Measurements from ENCODE around the gene MTMR4.

Gene MTMR4

DNA sequence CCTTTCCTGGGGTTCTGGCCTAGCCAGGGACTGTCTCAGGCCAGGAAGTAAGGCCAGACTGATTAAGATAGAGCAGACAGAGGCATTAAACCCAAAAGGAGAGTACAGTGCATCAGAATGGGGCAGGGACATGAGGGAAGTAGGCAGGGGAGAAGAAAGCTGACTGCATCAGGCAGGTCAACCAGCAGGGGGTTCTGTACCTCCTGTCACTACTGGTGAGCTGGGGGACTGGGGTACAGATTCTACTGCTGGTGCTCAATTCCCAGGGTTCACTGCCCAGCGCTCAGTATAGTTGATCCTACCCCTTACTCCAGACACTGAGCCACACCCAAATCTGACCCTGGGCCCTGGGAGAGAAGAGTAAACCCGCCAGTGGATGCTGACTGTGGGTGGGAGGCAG is 12.9 kb upstream of the MTMR4 start:
- TF ChIP-seq, protein P1, sequence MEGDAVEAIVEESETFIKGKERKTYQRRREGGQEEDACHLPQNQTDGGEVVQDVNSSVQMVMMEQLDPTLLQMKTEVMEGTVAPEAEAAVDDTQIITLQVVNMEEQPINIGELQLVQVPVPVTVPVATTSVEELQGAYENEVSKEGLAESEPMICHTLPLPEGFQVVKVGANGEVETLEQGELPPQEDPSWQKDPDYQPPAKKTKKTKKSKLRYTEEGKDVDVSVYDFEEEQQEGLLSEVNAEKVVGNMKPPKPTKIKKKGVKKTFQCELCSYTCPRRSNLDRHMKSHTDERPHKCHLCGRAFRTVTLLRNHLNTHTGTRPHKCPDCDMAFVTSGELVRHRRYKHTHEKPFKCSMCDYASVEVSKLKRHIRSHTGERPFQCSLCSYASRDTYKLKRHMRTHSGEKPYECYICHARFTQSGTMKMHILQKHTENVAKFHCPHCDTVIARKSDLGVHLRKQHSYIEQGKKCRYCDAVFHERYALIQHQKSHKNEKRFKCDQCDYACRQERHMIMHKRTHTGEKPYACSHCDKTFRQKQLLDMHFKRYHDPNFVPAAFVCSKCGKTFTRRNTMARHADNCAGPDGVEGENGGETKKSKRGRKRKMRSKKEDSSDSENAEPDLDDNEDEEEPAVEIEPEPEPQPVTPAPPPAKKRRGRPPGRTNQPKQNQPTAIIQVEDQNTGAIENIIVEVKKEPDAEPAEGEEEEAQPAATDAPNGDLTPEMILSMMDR (conservative IDR thresholded peaks at IDR 0.05; ENCODE audit: low read length), result 0 out of 2 replicates have a peak, but pooled peaks have one; percentile 6
- DNase-seq (ENCODE audit: low read depth), result no peak
- H3K4me3 ChIP-seq (ENCODE audit: low read length), result no peak overlapping the region

DNA sequence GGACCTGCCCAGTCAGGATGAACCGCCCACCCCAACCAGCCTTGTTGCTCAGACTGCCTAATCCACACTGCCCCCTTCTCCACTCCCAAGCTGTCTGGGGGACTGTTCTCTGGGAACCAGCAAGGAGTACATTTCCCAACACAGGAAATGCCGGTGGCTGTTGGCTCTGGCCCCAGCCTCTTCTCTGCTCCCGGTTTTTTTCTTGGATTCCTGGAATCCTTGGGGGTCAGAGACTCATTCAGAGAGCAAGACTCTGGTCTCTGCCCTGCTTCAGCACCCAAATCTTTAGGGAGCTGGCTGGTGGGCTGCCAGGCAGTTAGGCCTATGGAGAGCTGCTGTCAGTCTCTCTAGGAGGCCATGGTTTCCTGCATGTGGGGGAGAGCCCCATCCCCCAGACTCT is 10.8 kb upstream of the MTMR4 start:
- peak; percentile 92 for DNase-seq (ENCODE audit: low read depth)
- TF ChIP-seq, protein P1 (conservative IDR thresholded peaks at IDR 0.05; ENCODE audit: low read length), result no peak
- H3K4me3 ChIP-seq (ENCODE audit: low read length), result peak overlapping the region; percentile 30

DNA sequence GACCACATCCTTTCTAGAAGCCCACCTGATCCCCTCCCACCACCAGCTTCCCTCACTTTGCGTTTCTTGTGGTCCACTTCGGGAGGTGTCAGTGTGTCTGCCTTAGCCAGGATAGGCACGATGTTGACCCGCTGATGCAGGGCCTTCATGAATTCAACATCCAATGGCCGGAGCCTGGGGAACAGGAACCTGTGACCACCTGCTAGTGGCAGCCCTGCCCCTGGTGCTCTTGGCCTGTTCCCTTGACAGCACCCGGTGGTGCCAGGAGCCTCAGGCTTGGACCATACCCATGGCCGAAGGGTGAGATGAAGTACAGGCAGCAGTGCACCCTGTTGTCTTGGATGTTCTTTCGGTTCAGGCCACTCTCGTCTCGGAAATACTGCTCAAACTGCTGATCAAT is 7.2 kb upstream of the MTMR4 start:
- no peak overlapping the region for H3K4me3 ChIP-seq (ENCODE audit: low read length)
- DNase-seq (ENCODE audit: low read depth), result no peak
- TF ChIP-seq, protein P1 (conservative IDR thresholded peaks at IDR 0.05; ENCODE audit: low read length), result no peak

DNA sequence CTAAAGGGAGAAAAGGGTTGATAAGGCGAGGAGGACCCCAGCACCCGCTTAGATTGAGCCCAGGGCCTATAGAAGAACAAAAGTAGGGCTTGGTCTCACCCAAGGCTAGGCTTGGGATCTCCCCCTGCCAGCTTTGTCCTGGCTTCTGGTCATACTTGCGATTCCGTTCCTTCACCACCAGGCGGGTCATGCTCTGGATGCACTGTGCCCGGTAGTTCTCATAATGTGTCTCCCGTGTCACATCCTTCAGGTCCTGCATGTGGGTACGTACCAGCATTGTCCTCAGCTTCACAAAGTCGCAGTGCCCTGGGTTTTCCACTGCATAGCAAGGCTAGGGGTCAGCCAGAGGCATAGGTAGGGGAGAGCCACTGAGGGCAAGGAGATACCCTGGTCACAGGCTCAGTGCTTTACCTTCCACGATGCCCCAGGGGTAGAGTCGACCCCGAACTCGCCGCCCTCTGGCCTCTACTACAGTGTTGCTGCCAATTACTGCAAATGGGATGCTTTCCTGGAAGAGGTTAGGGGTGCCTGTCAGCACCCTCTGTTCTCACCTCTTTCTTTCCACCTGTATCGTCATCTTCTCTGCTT is 6.5 kb upstream of the MTMR4 start:
- TF ChIP-seq, protein P1 (conservative IDR thresholded peaks at IDR 0.05; ENCODE audit: low read length), result peak; percentile 56
- DNase-seq (ENCODE audit: low read depth), result peak; percentile 22
- no peak overlapping the region for H3K4me3 ChIP-seq (ENCODE audit: low read length)

DNA sequence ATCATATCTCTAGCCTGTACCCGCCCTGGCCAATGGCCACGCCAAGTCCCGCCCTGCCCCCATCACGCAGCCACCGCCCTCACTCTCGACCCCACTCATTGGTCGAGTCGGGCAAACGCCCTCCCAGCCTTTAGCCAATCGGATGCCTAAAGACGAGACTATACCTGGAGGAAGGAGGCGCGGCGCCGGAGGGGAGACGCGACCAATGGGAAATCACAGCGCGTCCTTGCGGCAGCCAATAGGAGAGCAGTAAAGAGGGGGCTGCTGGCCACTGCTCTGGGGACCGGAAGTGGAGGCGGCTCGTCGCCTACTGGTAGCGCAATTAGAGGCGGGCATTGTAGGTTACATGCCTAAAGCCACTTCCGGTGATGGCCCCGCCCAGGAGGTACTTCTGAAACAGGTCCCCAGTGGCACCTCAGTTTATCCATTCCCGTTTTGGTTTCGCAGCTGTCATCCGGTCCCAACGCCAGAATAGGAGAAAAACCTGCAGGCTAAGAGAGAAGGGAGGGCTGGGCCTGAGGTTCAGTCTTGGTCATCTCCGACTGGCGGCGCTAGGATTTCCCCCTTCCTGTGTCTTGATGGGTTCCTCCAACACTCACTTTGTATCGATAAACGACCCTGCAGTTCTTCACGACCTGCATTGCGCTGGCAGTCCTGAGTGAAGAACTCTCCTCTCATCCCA is 3.6 kb upstream of the MTMR4 start:
- peak overlapping the region; percentile 92 for H3K4me3 ChIP-seq (ENCODE audit: low read length)
- TF ChIP-seq, protein P1 (conservative IDR thresholded peaks at IDR 0.05; ENCODE audit: low read length), result no peak
- peak; percentile 100 for DNase-seq (ENCODE audit: low read depth)

DNA sequence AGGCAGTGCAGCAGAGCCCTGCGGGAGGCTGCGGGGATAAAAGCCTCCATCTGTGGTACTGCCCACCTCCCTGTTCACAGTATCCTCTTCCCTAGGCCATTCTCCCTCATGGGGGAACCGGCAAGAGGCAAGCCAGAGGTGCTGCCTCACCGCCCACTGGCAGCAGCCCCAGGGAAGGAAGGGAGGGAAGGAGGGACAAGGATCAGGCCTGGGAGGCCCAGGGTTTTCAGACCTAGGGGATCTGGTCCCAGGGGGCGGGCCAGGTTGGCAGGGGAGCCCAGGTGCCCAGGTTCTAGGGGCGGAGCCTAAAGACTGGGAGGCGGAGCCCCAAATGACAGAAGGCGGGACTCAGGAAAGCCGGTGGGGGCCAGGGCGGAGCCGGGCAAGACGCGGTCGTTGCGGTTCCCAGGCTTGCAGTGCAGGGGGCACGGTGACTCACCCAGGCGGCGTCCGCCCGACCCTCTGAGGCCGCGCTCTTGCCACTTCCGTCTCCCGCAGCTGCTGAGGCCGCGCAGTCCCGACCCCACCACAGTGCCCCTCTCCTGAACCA is 3.0 kb upstream of the MTMR4 start:
- peak overlapping the region; percentile 82 for H3K4me3 ChIP-seq (ENCODE audit: low read length)
- TF ChIP-seq, protein P1 (conservative IDR thresholded peaks at IDR 0.05; ENCODE audit: low read length), result no peak
- no peak for DNase-seq (ENCODE audit: low read depth)

Measured in AG10803 (cell line).